Measurements from ENCODE around the gene YARS2. TPM values are rescaled to one million over a fixed set of nuclear protein-coding genes. Genes with fewer than 3 reads are reported as not detected.
"Not testable (repeated sequence)": the region's sequence is repeated elsewhere in the genome, so short reads cannot be mapped to it uniquely, and the experiment has no call there.

YARS2 gene
- total and polyA plus RNA-seq, 10 donors, result 13.2 to 23.5 (median 15.1) TPM

DNA sequence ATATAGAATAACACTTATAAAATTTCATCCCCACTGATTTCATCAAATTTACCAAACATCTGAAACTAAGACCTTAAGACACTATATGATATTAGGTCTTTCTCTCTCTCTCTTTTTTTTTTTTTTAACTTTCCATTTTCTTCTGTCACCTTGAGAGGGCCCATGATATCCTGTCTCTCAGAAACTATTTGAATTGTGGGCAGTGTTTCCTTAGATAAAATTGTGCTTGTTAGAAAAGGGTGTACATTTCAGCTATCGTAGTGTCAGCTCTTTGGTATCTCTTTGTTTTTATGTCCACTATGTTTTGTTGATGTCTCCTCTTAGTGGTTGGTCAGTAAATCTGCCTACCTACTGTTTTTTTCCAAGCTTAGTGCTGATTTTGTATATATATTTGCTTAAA, 52.8 kb downstream of the YARS2 start:
- TF ChIP-seq, protein P1, sequence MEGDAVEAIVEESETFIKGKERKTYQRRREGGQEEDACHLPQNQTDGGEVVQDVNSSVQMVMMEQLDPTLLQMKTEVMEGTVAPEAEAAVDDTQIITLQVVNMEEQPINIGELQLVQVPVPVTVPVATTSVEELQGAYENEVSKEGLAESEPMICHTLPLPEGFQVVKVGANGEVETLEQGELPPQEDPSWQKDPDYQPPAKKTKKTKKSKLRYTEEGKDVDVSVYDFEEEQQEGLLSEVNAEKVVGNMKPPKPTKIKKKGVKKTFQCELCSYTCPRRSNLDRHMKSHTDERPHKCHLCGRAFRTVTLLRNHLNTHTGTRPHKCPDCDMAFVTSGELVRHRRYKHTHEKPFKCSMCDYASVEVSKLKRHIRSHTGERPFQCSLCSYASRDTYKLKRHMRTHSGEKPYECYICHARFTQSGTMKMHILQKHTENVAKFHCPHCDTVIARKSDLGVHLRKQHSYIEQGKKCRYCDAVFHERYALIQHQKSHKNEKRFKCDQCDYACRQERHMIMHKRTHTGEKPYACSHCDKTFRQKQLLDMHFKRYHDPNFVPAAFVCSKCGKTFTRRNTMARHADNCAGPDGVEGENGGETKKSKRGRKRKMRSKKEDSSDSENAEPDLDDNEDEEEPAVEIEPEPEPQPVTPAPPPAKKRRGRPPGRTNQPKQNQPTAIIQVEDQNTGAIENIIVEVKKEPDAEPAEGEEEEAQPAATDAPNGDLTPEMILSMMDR (IDR thresholded peaks at IDR 0.05 in 8 of 11, conservative IDR thresholded peaks at IDR 0.05 in 3 of 11), result no peak
- no peak for TF ChIP-seq POLR2AphosphoS5 (IDR thresholded peaks at IDR 0.05)
- no peak for TF ChIP-seq POLR2A (IDR thresholded peaks at IDR 0.05)
- 57 to 85% (median 72%) methylated on average over 1 of the region's 1 CpG for WGBS, 5 donors
- H3K4me3 ChIP-seq, result no peak overlapping the region
- no peaks in the 10 kb centered on the region for H3K27me3 ChIP-seq (replicated peaks in 1 of 7)
- H3K27ac ChIP-seq, result peak overlapping the region in 5 of 8 donors; percentile 9 to 49 (median 38)
- H3K36me3 ChIP-seq, result peaks cover 0 to 52% (median 10%) of the 10 kb centered on the region in 6 donors
- intact Hi-C loops (cut with DNase I; ENCODE audit: low total_unique reads), result no loop called here
- no peak for DNase-seq
- no peaks in the 10 kb centered on the region for H3K9me3 ChIP-seq
- H3K4me1 ChIP-seq, result no peaks in the 10 kb centered on the region

DNA sequence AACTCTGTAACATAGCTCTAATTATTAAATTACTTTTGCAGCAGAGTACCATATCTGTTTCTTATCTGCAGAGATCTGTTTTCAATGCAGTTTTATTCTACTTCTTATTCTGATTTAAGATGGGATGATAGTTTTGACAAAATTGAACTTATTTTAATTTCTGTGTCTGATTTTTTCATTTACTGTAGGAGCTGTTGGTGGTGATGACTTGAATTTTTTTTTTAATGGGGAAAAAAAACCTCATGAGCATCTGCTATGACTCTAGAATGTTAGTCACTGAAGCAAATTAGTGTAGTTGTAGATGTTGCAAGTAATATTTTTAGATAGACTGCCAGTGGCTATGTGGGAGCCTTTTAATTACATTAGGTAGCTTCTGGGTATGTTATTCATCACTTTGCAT, 53.2 kb downstream of the YARS2 start:
- Histone ChIP-seq H3K4me3 (no peak overlapping the region), H3K9me3 (no peaks in the 10 kb centered on the region), H3K27me3 (replicated peaks in 1 of 7) (no peaks in the 10 kb centered on the region), H3K36me3 (peaks cover 0 to 47% (median 10%) of the 10 kb centered on the region in 6 donors), H3K27ac (peak overlapping the region in 2 of 8 donors; percentile 9 to 45), H3K4me1 (no peaks in the 10 kb centered on the region)
- DNase-seq, result no peak
- TF ChIP-seq POLR2AphosphoS5 (IDR thresholded peaks at IDR 0.05), result no peak
- TF ChIP-seq POLR2A (IDR thresholded peaks at IDR 0.05), result no peak
- TF ChIP-seq, protein P1 (IDR thresholded peaks at IDR 0.05 in 8 of 11, conservative IDR thresholded peaks at IDR 0.05 in 3 of 11), result no peak
- intact Hi-C loops (cut with DNase I; ENCODE audit: low total_unique reads), result no loop called here

DNA sequence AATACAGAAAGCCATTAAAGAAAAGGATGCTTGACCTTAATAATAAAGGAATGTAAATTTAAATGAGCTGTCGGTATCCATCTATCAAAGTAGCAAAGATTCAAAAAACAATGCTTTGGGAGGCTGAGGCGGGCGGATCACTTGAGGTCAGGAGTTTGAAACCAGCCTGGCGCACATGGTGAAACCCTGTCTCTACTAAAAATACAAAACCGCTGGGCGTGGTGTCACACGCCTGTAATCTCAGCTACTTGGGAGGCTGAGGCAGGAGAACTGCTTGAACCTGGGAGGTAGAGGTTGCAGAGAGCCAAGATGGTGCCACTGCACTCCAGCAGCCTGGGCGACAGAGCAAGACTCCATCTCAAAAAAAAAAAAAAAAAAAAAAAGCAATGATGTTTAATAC, 56.3 kb downstream of the YARS2 start:
- H3K4me3 ChIP-seq; H3K27me3 ChIP-seq (replicated peaks in 1 of 7); intact Hi-C loops (cut with DNase I; ENCODE audit: low total_unique reads); H3K4me1 ChIP-seq; H3K9me3 ChIP-seq; DNase-seq; H3K27ac ChIP-seq: not testable (repeated sequence)
- peaks cover 0 to 43% (median 6%) of the 10 kb centered on the region in 6 donors for H3K36me3 ChIP-seq
- WGBS, 5 donors, result 88 to 94% (median 93%) methylated on average over 8 of the region's 8 CpGs

DNA sequence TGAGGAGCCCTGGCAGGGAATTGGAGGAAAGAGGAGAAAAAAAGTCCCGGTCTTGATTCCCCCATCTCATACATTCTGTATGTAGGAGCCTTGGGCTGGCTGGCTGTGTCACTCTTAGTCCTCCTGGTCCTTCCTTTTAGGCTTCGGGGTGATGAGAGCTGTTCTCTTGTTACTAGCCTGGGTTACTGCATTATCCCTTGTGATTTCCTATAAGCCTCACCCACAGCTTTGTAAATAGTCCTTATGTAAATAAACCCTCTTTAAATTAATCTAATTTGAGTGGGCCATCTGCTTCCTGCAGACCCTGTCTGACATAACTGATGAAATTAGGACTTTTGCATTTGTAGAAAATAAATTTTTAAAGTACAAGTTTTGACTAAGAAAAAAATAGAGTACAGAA, 57.4 kb downstream of the YARS2 start:
- intact Hi-C loops (cut with DNase I; ENCODE audit: low total_unique reads), result no loop called here
- DNase-seq, result no peak
- 41 to 70% (median 60%) methylated on average over 2 of the region's 2 CpGs for WGBS, 5 donors
- Histone ChIP-seq H3K36me3 (peaks cover 0 to 47% (median 6%) of the 10 kb centered on the region in 6 donors), H3K9me3 (peaks cover 0 to 7% (median 0%) of the 10 kb centered on the region in 8 donors), H3K27ac (no peak overlapping the region), H3K27me3 (replicated peaks in 1 of 7) (no peaks in the 10 kb centered on the region), H3K4me3 (no peak overlapping the region), H3K4me1 (no peaks in the 10 kb centered on the region)
- TF ChIP-seq POLR2AphosphoS5 (IDR thresholded peaks at IDR 0.05), result no peak
- TF ChIP-seq, protein P1 (IDR thresholded peaks at IDR 0.05 in 8 of 11, conservative IDR thresholded peaks at IDR 0.05 in 3 of 11), result no peak
- TF ChIP-seq POLR2A (IDR thresholded peaks at IDR 0.05), result no peak

DNA sequence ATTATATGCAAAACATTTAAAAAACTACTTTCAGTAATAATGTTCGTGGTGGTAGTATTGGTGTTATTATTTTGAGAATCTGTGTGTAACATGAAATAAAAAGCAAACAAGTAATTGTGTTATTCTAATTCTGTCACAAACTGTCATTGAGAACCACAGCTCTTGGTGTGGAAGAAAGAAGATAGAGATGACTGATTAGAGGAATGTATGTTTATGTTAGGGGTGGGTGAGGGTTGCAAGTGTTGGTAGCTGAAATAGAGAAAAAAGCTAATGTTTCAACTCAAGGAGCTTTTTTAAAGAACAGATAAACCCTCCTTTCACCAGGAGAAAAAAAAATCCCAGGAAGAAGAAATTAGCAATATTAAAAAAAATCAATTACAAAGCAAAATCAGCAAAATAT, 58.3 kb downstream of the YARS2 start:
- 61 to 89% (median 83%) methylated on average over 1 of the region's 1 CpG for WGBS, 5 donors
- no peak overlapping the region for H3K4me3 ChIP-seq
- intact Hi-C loops (cut with DNase I; ENCODE audit: low total_unique reads), result no loop called here
- no peaks in the 10 kb centered on the region for H3K27me3 ChIP-seq (replicated peaks in 1 of 7)
- no peak for DNase-seq
- TF ChIP-seq POLR2A (IDR thresholded peaks at IDR 0.05) (no peak), POLR2AphosphoS5 (IDR thresholded peaks at IDR 0.05) (no peak)
- TF ChIP-seq, protein P1 (IDR thresholded peaks at IDR 0.05 in 8 of 11, conservative IDR thresholded peaks at IDR 0.05 in 3 of 11), result no peak
- H3K4me1 ChIP-seq, result no peaks in the 10 kb centered on the region
- peaks cover 0 to 7% (median 0%) of the 10 kb centered on the region in 8 donors for H3K9me3 ChIP-seq
- H3K36me3 ChIP-seq, result peaks cover 0 to 39% (median 6%) of the 10 kb centered on the region in 6 donors
- H3K27ac ChIP-seq, result no peak overlapping the region

Measured in spleen (tissue), 11 donors.